Muscle of arm (tissue), 12 donors: ENCODE measurements around the gene ASMTL. TPM values are rescaled to one million over a fixed set of nuclear protein-coding genes. Genes with fewer than 3 reads are reported as not detected.
"Not testable (repeated sequence)": the region's sequence is repeated elsewhere in the genome, so short reads cannot be mapped to it uniquely, and the experiment has no call there.

Experiments
- DNase-seq: peaks from one replicate; pipeline ENCODE4 v3.0.0-alpha.2; 2013
- polyA plus RNA-seq, 12 donors: library from polyadenylated mRNA; unstranded; fragments of 120-200 nt; gene quantifications; one replicate each; pipeline ENCODE4 v1.2.1, GENCODE V29; 2013; ENCODE audit not compliant: insufficient read length in 12 of 12

The ASMTL gene
- polyA plus RNA-seq, 12 donors: 15.5 to 27.7 (median 20.0) TPM; not detected in 1

DNA sequence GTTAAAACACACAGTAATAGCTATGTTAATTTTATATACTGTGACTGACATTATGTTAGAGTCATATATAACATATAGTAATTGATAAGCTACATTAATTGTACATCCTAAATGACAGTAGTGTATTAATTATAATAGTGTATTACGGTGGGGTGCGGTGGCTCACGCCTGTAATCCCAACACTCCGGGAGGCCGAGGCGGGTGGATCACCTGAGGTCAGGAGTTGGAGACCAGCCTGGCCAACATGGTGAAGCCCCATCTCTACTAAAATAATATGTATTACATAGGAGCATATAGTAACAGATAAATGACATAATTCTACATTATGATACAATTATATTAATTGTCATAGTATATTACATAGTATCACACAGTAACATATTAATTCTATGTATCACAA lies 12.2 kb downstream of the ASMTL start:
- no peak for DNase-seq

DNA sequence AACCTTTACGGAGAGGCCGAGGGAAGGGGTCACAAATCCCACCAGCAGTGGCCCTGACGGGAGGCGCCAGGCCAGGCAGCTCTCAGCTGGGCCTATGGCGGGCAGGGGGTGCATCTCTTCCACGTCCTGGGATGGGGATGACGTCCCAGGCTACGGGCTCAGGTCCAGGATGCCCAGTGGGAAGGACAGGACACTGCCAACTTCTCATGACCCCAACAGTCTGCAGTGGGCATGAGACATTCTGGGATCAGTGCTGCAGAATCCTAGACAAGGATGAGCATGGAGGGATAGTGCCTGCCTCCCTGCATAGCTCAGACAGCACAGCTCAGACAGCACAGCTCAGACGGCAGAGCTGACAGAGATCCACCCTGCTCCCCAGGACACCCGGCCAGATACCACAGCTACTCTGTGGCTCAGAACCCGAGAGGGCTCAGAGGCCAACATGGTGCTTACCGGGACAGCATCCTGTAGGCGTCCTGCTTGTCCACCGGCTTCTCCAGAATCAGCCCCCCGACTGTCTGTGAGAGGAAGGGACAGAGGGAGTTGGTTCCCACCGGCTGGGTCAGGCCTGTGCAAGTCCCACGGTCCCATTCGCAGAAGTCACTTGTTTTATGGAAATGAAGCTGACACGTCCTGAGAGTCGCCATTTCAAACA lies 17.3 kb downstream of the ASMTL start:
- no peak for DNase-seq

DNA sequence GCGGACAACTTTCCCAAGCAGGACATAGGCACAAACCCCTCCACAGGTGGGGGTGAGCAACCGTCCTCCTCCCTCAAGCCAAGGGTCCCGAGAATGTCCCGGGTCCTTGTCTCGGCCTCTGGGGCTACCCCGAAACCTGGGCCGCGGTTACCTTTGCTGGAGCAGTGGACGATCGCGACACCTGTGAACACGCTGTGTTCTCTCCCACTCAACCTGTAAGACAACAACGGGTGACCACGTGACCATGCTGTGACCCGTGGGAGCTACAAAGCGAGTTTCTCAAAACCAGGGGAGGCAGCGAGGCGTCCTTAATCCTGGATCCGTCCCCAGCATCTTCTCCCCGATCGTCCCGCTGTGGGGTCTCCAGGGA lies 17.9 kb downstream of the ASMTL start:
- DNase-seq: no peak

DNA sequence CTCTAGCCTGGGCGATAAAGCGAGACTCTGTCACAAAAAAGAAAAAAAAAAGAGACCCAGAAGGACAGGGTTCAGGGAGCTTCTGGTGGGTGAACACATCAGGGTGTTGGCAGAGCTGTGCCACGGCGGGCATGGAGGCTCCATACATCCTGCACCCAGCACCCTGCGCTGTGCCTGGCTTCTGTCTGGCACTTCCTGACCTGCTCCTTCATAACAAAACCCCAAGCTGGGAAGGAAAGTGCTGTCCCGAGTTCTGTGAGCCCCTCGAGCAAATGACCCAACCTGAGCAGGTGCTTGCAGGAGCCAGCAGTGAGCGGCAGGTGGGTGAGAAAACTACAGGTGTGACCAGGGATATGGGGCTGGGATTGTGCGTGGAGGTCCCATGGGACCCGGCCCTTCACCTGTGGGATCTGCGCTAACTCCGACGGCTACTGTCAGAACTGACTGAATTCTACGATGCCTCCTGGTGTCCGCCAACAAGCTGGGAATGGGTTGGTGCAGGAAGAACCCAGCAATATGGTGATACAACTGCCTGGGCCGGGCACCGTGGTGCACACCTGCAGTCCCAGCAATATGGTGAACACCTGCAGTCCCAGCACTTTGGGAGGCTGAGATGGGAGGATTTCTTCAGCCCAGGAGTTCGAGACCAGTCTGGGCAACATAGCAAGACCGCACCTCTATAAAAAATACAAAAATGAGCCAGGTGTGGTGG lies 18.9 kb downstream of the ASMTL start:
- DNase-seq: no peak

DNA sequence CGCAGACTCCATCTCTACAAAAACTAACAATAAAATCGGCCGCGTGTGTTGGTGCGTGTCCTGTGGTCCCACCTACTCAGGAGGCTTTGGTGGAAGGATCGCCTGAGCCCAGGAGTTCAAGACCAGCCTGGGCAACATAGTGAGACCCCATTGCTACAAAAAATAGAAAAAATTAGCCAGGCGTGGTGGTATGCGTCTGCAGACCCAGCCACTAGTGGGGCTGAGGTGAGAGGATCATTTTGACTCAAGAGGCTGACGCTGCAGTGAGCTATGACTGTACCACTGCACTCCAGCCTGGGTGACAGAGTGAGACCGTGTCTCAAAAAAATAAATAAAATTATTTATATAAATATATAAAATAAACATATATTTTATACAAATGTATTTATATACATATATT lies 22.3 kb downstream of the ASMTL start:
- DNase-seq: no peak

DNA sequence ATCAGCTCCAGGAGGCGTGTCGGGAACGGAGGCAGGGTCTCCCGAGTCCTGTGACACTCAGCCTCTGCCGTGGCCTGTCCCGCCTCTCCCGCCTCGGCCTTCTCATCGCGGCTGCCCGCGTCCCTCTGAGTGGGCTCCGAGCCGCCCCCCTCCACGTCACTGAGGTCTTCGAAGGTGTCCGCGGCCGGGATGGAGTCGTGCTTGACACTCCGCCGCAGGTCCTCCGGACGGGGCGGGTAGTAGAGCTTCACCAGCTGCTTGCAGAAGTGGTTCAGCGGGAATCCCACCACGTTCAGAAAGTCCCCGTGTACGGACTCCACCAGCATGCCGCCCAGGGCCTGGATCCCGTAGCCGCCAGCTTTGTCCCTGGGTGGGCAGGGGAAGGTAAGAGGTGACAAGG lies 25.0 kb downstream of the ASMTL start:
- DNase-seq: no peak

DNA sequence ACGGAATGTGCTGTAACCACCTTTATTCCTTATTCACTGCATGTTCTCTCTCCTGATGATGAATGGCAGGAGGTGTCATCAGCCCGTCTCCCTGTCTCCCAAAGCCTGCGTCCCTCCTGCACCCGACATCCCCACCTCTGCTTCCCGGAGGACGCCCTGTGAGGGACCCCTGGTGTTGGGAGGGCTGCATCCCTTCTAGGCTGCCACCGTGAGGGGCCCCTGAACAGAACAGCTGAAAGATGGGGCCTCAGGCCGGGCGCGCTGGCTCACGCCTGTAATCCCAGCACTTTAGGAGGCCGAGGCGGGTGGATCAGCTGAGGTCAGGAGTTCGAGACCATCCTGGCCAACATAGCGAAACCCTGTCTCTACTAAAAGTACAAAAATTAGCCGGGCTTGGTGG lies 26.4 kb downstream of the ASMTL start:
- not testable (repeated sequence) for DNase-seq

DNA sequence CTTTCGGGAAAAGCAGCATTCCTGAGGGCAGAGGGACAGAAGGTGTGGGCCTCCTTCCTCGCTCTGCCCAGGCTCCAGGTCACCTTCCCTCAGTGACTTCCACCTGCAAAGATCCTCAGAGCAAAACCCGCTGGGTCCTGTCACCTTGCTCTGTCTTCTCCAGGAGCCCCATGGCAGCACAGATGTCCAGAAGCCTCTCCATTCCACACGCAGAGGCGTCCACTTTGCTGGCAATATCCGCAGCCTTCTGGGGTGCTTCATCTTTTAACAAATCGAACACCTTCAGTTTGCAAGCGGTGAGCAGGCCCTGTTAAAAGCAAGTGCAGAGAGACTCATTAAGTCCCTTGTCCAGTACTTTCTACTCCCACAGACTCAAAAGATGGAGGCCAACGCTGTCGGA lies 27.3 kb downstream of the ASMTL start:
- no peak for DNase-seq

DNA sequence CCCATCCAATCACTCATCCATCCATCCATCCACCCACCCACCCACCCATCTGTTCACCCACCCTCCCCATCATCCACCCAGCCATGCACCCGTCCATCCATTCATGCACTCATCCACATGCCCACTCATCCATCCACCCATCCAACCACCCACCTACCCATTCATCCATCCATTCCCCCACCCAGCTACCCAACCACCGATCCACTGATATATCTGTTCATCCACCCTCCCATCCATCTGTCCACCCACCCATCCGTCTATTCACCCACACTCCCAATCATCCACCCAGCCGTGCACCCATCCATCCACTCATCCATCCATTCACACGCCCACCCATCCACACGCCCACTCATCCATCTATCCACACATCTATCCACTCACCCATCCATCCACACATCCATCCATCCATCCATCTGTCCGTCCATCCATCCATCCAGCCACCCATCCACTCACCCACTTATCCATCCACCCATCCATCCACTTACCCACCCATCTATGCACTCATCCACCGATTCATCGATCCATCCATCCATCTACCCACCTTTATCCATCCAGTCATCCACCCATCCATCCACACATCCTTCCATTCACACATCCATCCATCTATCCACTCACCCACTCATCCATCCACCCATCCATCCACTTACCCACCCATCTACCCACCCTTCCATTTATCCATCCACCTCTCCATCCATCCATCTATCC lies 28.4 kb downstream of the ASMTL start:
- DNase-seq: no peak

DNA sequence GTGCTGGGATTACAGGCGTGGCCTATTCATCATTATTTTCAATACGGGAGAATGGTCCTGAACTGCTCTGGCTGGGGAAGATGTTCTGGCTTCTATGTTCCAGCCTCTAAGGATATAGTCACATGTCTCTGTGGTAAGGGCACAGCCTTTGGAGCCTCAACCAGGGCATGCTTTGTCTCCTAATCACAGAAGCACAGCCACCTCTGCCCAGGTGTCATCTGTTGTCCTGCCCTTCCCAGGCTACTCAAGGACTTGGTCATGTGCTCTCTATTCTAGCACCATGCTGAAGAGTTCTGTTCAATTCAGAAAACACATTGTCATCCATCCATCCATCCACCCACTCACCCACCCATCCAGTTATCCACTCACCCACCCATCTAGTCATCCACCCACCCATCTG lies 29.5 kb downstream of the ASMTL start:
- no peak for DNase-seq

DNA sequence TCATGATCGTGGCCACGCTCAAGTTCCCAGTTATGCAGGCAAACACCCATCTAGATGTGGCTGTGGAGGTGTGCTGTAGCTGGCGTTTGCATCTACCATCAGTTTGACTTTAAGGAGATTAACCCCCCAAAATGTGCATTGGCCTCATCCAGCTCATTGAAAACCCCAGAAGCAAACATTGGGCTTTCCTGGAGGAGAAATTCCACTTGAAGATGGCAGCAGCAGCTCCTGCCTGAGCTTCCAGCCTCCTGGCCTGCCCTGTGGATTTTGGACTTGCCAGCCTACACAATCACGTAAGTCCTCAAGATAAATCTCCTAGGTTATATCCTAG lies 30.6 kb downstream of the ASMTL start:
- DNase-seq: no peak

DNA sequence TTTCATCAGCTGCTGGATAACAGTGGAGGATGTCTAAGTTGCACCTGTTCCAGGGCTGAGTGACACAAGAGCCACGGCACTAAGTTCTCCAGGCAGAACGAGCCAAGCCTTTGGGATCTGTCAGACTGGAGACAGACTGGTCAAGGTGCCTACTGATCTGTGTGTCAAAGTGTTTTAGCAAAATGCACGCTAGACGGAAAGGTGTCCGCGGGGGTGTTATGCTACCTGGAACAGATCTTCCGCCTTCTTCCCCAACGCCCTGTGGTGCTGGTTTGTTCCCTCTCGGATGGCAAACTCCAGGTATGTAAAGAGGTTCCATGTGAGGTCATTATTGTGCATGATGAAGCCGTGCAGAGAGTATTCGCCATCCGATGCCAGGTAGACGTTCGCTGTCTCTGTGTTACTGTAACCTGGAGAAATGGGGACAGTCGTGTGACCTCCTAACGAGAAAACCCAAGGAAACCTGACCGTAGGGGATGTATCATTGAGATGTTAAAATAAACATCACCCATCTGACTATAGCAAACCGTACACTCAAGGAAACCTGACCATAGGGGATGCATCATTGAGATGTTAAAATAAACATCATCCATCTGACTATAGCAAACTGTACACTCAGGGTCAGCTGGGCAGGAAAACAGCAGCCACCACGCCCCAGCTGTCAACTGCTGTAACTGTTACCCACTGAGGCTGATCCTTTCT lies 31.1 kb downstream of the ASMTL start:
- DNase-seq: no peak

DNA sequence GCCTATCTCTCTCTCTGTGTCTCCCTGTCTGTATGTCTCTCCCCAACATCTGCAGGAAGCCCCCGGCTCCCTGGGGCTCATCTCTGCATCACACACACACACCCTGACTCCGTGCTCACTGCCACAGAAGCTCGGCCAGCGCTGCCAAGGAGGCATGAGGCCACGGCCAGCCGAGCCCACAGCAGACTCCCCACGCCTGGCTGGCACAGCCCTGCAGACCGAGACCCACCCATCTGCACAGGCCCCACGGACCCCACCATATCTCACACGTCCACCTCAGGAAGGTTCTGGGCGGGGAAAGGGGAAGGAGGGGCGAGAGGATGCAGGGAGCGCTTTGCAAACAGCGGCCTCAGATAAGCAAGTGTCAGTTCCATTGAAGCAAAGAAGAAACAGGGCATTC lies 32.3 kb downstream of the ASMTL start:
- DNase-seq: no peak

DNA sequence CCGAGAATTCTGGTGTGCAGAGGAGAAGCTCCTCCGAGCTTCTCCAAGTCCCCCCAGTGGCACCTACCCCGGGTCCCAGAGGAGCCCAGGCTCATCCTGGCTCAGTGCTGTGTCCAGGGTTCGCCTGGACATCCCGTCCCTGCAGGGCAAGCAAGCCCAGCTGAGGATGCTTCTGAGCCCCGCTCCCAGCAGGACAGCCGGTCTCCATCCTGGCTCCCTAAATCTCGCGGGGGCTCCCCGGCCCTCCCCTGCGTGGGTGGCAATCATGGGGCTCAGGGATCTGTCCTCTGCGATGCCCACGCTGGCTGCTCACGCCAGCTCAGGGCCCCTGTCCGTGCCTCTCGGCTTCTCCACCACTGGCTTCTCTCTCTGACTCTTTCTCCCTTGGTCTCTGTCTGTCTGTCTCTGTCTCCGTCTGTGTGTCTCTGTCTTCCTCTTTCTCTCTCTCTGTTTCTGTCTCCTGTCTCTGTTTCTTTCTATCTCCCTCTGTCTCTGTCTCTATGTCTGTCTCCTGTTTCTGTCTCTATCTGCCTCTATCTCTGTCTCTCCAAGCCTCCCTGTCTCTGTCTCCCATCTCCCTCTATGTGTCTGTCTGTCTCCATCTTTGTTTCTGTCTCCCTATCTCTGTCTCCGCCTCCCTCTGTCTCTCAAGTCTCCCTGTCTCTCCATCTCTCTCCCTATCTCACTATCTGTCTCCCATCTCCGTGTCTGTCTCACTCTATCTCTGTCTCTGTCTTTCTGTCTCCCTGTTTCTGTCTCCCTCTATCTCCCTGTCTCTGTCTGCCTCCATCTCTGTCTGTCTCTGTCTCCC lies 33.0 kb downstream of the ASMTL start:
- no peak for DNase-seq

DNA sequence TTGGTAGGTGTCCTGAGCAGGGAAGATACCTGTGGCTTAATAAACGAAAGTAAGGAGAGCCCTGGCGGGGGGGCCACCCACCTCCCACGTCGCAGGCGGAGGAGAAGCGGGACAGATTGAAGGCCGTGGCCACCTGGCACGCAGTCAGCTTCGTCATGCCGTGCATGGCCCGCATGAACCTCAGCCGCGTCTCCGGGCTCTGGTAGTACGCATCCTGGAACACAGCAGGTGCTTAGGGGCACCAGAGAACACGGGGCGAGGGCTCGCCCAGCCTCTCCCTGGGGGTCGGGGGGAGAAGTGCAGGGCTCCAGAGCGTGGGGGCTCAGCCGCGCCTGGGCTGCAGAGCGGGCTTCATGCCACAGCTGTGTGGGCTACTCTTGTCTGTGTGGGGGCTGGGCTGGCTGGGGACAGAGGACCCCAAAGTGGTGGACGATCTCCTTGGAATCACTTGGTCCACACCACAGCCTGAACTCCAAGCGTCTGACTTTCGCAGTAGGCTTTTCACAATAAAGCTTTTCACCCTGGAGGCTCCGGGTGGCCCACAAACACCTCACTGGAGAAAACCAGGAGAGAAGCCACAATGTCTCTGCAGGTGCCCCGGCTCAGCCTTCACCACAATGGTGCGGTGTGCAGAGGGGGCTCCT lies 33.7 kb downstream of the ASMTL start:
- DNase-seq: no peak

DNA sequence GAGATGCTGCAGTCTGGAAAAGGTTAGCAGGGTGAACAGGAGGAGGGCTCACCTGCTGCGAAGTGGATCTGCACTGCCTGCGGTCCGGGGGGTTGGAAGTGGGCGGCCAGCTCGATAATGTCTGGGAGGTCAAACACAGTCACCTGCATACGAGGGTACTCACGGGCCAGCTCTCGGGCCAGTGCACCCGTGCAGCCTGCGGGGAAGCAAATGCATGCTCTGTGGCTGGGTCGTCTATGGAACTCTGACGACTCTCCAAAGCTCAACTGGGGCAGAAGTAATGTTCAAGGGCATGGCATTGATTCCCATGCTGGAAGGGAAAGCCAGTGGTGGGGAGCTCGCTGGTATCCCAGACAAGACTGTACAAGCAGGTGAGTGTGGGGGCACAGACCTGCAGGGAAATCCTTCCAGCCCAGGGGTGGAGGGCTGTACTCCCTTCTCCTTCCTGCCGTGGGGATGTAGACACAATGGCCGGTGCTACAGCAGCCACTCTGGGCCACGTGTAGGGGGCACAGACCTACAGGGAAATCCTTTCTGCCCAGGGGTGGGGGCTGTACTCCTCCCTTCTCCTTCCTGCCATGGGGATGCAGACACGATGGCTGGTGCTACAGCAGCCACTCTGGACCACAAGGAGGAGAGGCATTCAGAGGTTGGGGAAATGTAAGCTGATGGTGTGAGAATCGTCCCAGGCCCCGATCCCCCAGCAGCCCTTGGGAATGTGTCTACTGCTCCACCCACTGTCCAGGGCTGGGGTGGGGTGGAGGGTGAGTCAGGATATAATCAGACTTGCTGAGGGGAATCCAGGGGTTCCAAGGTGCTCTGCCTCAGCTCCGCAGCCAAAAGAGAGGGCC lies 34.6 kb downstream of the ASMTL start:
- no peak for DNase-seq

DNA sequence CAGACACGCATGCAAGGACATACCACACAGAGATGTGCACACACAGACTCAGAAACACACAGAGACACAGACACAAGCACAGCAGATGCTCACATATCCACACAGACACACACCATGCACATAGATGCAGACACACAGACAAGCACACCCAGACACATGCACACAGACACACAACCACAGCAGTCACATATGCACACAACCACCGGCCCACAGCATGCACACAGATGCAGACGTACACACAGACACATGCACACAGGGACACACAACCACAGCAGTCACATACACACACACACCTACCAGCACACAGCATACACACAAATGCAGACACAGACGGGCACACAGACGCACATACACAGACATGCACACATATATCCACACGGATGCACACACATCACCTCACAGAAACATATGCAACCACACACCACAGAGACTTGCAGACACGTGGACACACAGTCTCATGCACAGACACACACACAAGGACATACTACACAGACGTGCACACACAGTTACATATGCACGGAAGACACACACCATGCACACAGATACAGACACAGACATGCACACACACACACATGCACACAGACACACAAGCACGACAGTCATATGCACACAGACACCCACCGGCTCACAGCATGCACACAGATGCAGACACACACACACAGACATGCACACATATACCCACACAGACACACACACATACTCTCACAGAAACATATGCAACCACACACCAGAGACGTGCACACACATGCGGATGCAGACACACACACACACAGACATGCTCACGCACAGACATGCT lies 35.5 kb downstream of the ASMTL start:
- no peak for DNase-seq

DNA sequence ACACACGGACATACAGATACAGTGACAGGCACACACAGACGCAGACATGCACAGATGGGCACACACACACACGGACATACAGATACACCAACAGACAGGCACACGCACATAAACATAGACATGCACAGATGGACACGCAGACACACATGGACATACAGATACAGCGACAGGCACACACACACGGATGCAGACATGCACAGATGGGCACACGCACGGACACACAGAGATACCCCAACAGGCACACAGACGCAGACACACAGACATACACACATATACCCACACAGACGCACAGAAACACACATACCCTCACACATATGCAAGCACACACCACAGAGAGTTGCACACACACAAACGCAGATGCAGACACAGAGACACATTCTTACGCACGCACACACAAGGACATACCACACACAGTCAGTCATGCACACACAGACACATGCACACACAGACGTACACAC lies 36.4 kb downstream of the ASMTL start:
- no peak for DNase-seq

DNA sequence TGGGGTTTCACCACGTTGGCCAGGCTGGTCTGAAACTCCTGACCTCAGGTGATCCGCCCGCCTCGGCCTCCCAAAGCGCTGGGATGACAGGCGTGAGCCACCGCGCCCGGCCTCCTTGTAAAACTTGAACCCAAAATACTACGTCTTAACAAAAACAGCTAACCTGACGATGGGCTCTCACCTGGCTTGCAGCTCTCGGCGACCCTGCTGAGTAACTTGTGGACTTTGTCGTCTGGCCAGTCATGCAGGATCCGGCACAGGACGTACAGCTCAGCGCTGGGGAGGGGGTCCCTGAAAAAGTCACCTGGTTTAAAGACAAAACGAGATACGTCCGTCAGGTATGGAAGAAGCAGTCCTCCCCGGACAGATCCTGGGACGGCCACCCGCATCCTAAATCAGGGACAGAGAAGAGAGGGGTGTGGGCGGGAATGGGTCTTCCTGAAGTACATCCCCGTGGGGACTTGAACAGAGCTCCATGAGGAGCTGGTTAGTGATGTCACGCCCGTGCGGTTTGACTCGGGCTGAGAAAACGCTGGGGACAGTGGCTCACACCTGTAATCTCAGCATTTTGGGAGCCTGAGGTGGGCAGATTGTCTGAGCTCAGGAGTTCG lies 40.1 kb downstream of the ASMTL start:
- DNase-seq: no peak
